Heart left ventricle (tissue), 16 donors: Measurements from ENCODE around the gene CKAP4. TPM values are rescaled to one million over a fixed set of nuclear protein-coding genes. Genes with fewer than 3 reads are reported as not detected.
"Not testable (repeated sequence)": the region's sequence is repeated elsewhere in the genome, so short reads cannot be mapped to it uniquely, and the experiment has no call there.

Experiments used
- ATAC-seq, 4 donors: fragments of 200-7000 bp; cut with Tn5 transposase; one replicate each; pipeline ENCODE4 v1.9.1; 2020 to 2022; ENCODE audit warnings: moderate library complexity in 4 of 4, mild to moderate bottlenecking in 3 of 4, moderate number of reproducible peaks in 1 of 4
- DNase-seq, 5 donors: peaks; one replicate each; pipeline ENCODE4 v3.0.0-alpha.2; 2020
- H3K27ac ChIP-seq, 12 donors: fragments of 200-600 bp; sonication (generic) in 4 of 12; one replicate each; pipeline versions ENCODE4 v1.5.0 to v1.8.0; 2016 to 2022; ENCODE audit warnings: mild to moderate bottlenecking in 2 of 12
- H3K27me3 ChIP-seq, 9 donors: fragments of 200-600 bp; sonication (generic) in 2 of 9; one replicate each; pipeline versions ENCODE4 v1.5.1 to v1.8.0; 2016 to 2022; ENCODE audit warnings: mild to moderate bottlenecking in 3 of 9
- H3K36me3 ChIP-seq, 9 donors: fragments of 200-600 bp; sonication (generic) in 2 of 9; one replicate each; pipeline versions ENCODE4 v1.5.0 to v1.8.0; 2018 to 2022; ENCODE audit warnings: mild to moderate bottlenecking in 2 of 9
- H3K4me1 ChIP-seq, 12 donors: fragments of 200-600 bp; sonication (generic) in 4 of 12; one replicate each; pipeline versions ENCODE4 v1.5.0 to v1.8.0; 2016 to 2022; ENCODE audit warnings: mild to moderate bottlenecking in 3 of 12
- H3K4me3 ChIP-seq, 12 donors: fragments of 200-600 bp; sonication (generic) in 4 of 12; one replicate each; pipeline versions ENCODE4 v1.5.0 to v1.8.0; 2017 to 2022; ENCODE audit warnings: mild to moderate bottlenecking in 9 of 12, moderate library complexity in 4 of 12
- H3K9me3 ChIP-seq, 12 donors: fragments of 200-600 bp; sonication (generic) in 4 of 12; one replicate each; pipeline versions ENCODE4 v1.5.0 to v1.8.0; 2016 to 2022; ENCODE audit warnings: mild to moderate bottlenecking in 1 of 12
- CTCF ChIP-seq, 12 donors: fragments of 200-600 bp; sonication (generic) in 4 of 12; IDR thresholded peaks; one replicate each; pipeline versions ENCODE4 v1.5.0 to v1.8.0; 2018 to 2022; ENCODE audit warnings: antibody characterized with exemption in 12 of 12, mild to moderate bottlenecking in 5 of 12
- POLR2A ChIP-seq, 2 donors: fragments of 450-650 bp; IDR thresholded peaks; one replicate each; pipeline ENCODE4 v1.6.1; 2017; ENCODE audit warnings: antibody characterized with exemption in 2 of 2, mild to moderate bottlenecking in 2 of 2, moderate library complexity in 2 of 2
- WGBS, 4 donors: extraction: QIAGEN DNeasy Blood & Tissue Kit in 2 of 4; methylation state at CpG; one replicate each; pipeline versions ENCODE4 v1.1.5 to v1.1.7; 2013 to 2018; 5-methylcytosine and 5-hydroxymethylcytosine counted together
- intact Hi-C, 10 donors: fragments of 100-400 bp; cut with DNase I; formaldehyde crosslinking; loops; one replicate each; pipeline versions ENCODE4 v1.11.1 to v1.14.2; 2022
- polyA plus RNA-seq, 2 donors: library from polyadenylated mRNA; stranded (reverse); fragments of 200-250 nt; gene quantifications; one replicate each; pipeline ENCODE4 v1.2.3, GENCODE V29; 2013
- total RNA-seq, 9 donors: library from RNA; depleted of rRNA in 2 of 9; stranded (reverse); fragments of >200 nt in 2 of 9; fragmentation: NEBNext Ultra II Directional in 3 of 9; extraction: Animal tissue kit (Norgen Biotek cat#: 25700) in 3 of 9; gene quantifications; one replicate each; pipeline versions ENCODE4 v1.1.0 to v1.2.4, GENCODE V29; 2016 to 2023
- donor health status: ischemic (EF 13 %, LVEDD 7.1; RV severe dilation, severe dysfunction).
- donor health status: healthy with polysubstance abuse.
- donor health status: DM: no; HTN: yes; CAD: no.
- donor health status: DM: no; HTN: no; CAD: no.
- donor health status: ischemic (EF 25% LVEDD 6.9; RV normal size, moderate dysfunction).
- donor health status: ischemic (EF 25% LVEDD 5.7; RV mildly dilated, moderate dysfunction).
- donor health status: healthy.
- donor health status: DM: yes; HTN: yes; CAD: no.
- donor health status: ischemic (EF 35%, LVEDD 5.7; RV mildly dilated, moderate dysfunction).
- donor health status: nonischemic (EF 11% LVEDD 7.7; RV severe dilation, severe dysfunction).
- donor health status: DM: yes; HTN: yes; CAD: no.
- donor health status: PGD.
- donor health status: ischemic (EF 29% LVEDD 5.4; RV normal size, mild dysfunction).
- donor health status: nonischemic (EF 23%, LVEDD 6.1; RV moderate dilation, normal function).

CKAP4 gene
- total and polyA plus RNA-seq, 11 donors, result 19.0 to 70.7 (median 53.7) TPM

- Histone ChIP-seq H3K9me3 (no peaks in the 10 kb centered on the region), H3K27ac (no peak overlapping the region), H3K36me3 (no peaks in the 10 kb centered on the region), H3K4me3 (no peak overlapping the region), H3K27me3 (no peaks in the 10 kb centered on the region), H3K4me1 (peaks cover 0 to 20% (median 11%) of the 10 kb centered on the region in 12 donors)
- TF ChIP-seq CTCF (IDR thresholded peaks at IDR 0.05), result no peak
- no peak for TF ChIP-seq POLR2A (IDR thresholded peaks at IDR 0.05)
- DNase-seq (no peak), ATAC-seq (no peak)
- 81 to 90% (median 86%) methylated on average over 9 of the region's 9 CpGs for WGBS, 4 donors
- intact Hi-C loops, result no loop called here
Measured at GRCh38 chr12:106288494-106289195, 40.8 kb upstream of the CKAP4 start.

GRCh38 chr12:106288101-106288493 is 40.3 kb upstream of the CKAP4 start:
- Histone ChIP-seq H3K4me3 (no peak overlapping the region), H3K9me3 (no peaks in the 10 kb centered on the region), H3K27me3 (no peaks in the 10 kb centered on the region), H3K27ac (no peak overlapping the region), H3K4me1 (peaks cover 0 to 20% (median 11%) of the 10 kb centered on the region in 12 donors), H3K36me3 (no peaks in the 10 kb centered on the region)
- 95 to 98% (median 95%) methylated on average over 1 of the region's 1 CpG for WGBS, 4 donors
- no peak for DNase-seq
- intact Hi-C loops, result no loop called here
- no peak for TF ChIP-seq CTCF (IDR thresholded peaks at IDR 0.05)
- no peak for ATAC-seq

GRCh38 chr12:106287364-106287763 is 39.5 kb upstream of the CKAP4 start:
- H3K27me3 ChIP-seq, result no peaks in the 10 kb centered on the region
- H3K27ac ChIP-seq, result no peak overlapping the region
- H3K9me3 ChIP-seq, result peaks cover 0 to 2% (median 0%) of the 10 kb centered on the region in 12 donors
- TF ChIP-seq CTCF (IDR thresholded peaks at IDR 0.05), result no peak
- no peak for TF ChIP-seq POLR2A (IDR thresholded peaks at IDR 0.05)
- DNase-seq (no peak), ATAC-seq (no peak)
- intact Hi-C loops, result no loop called here
- H3K4me1 ChIP-seq, result peaks cover 0 to 20% (median 11%) of the 10 kb centered on the region in 12 donors
- WGBS, 4 donors, result 82 to 100% (median 89%) methylated on average over 1 of the region's 1 CpG
- H3K36me3 ChIP-seq, result no peaks in the 10 kb centered on the region
- no peak overlapping the region for H3K4me3 ChIP-seq

- DNase-seq, H3K27ac ChIP-seq, H3K36me3 ChIP-seq, H3K4me3 ChIP-seq, H3K27me3 ChIP-seq, intact Hi-C loops, ATAC-seq, H3K9me3 ChIP-seq: not testable (repeated sequence)
- H3K4me1 ChIP-seq, result peaks cover 0 to 20% (median 11%) of the 10 kb centered on the region in 12 donors
- WGBS, 4 donors, result 79 to 84% (median 82%) methylated on average over 14 of the region's 14 CpGs
Measured at GRCh38 chr12:106286576-106287162, 38.8 kb upstream of the CKAP4 start.
